ENCODE results near the gene GALC.
"Not testable (repeated sequence)": the region's sequence is repeated elsewhere in the genome, so short reads cannot be mapped to it uniquely, and the experiment has no call there.

The GALC gene

GRCh38 chr14:88032373-88032772, 39.4 kb upstream of the GALC start:
- no peak overlapping the region for H3K4me3 ChIP-seq (replicated peaks; ENCODE audit: low read depth, low read length)
- DNase-seq (ENCODE audit: extremely low read depth, low read depth): no peak
- no peak for TF ChIP-seq CTCF (IDR thresholded peaks at IDR 0.05; ENCODE audit: low read depth, low read length, missing control alignments)

GRCh38 chr14:88030892-88031291, 37.9 kb upstream of the GALC start:
- no peak overlapping the region for H3K4me3 ChIP-seq (replicated peaks; ENCODE audit: low read depth, low read length)
- no peak for DNase-seq (ENCODE audit: extremely low read depth, low read depth)
- TF ChIP-seq CTCF (IDR thresholded peaks at IDR 0.05; ENCODE audit: low read depth, low read length, missing control alignments): no peak

GRCh38 chr14:88030079-88030478, 37.1 kb upstream of the GALC start:
- no peak for DNase-seq (ENCODE audit: extremely low read depth, low read depth)
- no peak for TF ChIP-seq CTCF (IDR thresholded peaks at IDR 0.05; ENCODE audit: low read depth, low read length, missing control alignments)
- no peak overlapping the region for H3K4me3 ChIP-seq (replicated peaks; ENCODE audit: low read depth, low read length)

GRCh38 chr14:88029500-88029899, 36.5 kb upstream of the GALC start:
- no peak for TF ChIP-seq CTCF (IDR thresholded peaks at IDR 0.05; ENCODE audit: low read depth, low read length, missing control alignments)
- no peak overlapping the region for H3K4me3 ChIP-seq (replicated peaks; ENCODE audit: low read depth, low read length)
- DNase-seq (ENCODE audit: extremely low read depth, low read depth): no peak

GRCh38 chr14:88026890-88027289, 33.9 kb upstream of the GALC start:
- no peak for TF ChIP-seq CTCF (IDR thresholded peaks at IDR 0.05; ENCODE audit: low read depth, low read length, missing control alignments)
- DNase-seq (ENCODE audit: extremely low read depth, low read depth): no peak
- no peak overlapping the region for H3K4me3 ChIP-seq (replicated peaks; ENCODE audit: low read depth, low read length)

- no peak for DNase-seq (ENCODE audit: extremely low read depth, low read depth)
Measured at GRCh38 chr14:88025313-88025712, 32.3 kb upstream of the GALC start.

GRCh38 chr14:88024252-88025086, 31.5 kb upstream of the GALC start:
- not testable (repeated sequence) for H3K4me3 ChIP-seq (replicated peaks; ENCODE audit: low read depth, low read length); DNase-seq (ENCODE audit: extremely low read depth, low read depth)

More at GRCh38 chr14:88025313-88025712, 32.3 kb upstream of the GALC start:
- H3K4me3 ChIP-seq (replicated peaks; ENCODE audit: low read depth, low read length): no peak overlapping the region
- no peak for TF ChIP-seq CTCF (IDR thresholded peaks at IDR 0.05; ENCODE audit: low read depth, low read length, missing control alignments)

Data from HFF-Myc (cell line).